NCI-H748 (cell line): ENCODE data around the gene FSCN2.
A peak's percentile ranks its signal among the peaks of the same experiment; 100 is the strongest.

Experiments used
- DNase-seq: peaks from one replicate; lab custom pipeline; 2025; ENCODE audit not compliant: unreplicated experiment; lab: John Stamatoyannopoulos, UW

FSCN2 gene

DNA sequence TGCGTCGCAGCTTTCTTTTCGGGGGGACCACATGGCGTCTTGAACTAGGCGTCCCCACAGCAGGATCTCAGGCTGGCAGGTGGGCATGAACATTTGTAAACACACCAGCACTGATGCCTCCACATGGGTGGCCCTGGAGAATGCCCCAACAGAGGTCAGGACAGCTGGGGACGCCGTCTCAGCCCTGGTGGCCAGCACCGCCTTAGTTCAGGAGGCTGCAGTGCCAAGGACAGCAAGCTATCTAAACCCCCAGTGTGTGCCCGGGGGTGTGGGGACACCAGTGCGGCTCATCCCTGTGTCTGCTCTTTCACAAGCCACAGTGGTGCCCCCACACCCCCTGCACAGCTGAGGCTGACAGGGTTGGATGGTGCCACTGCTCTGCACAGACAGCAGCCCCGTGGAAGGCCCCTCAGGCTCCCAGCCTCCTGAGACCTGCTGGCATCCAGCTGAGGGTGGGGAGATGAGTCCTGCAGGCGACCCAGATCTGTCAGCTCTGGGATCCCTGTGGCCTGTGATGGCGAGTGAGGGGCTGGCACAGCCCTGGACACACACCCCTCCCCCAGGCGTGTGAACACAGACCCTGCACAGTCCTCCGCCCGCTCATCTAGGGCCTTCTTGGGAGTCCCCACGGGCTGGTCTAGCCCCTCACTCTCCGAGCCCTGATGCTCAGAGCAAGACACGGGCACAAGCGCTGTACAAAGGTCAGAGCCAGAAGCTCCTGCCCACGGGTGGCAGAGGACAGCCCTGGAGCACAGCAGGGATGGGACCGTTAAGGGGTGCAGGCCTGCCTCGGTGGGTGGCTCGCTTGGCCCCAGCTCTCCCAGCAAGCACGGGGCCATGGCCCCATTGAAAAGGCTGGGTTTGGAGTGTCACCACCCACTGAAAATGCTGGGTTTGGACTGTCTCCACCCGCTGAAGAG lies 10.7 kb downstream of the FSCN2 start:
- no peak for DNase-seq

DNA sequence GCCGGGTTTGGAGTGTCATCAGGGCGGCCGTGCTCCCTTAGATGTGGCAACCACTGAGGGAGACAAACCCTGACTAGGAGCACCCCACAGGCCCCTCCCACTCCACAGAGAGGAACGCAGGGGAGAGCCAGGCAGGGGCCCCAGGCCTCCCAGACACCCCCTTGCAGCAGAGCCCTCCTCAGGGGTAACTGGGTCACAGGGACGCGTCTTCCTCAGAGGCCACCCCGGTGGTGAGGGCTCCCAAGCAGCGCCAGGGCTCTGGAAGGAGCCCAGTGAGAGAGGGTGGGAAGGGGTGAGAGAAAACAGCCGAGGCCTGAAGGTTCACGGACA lies 11.4 kb downstream of the FSCN2 start:
- DNase-seq: no peak

DNA sequence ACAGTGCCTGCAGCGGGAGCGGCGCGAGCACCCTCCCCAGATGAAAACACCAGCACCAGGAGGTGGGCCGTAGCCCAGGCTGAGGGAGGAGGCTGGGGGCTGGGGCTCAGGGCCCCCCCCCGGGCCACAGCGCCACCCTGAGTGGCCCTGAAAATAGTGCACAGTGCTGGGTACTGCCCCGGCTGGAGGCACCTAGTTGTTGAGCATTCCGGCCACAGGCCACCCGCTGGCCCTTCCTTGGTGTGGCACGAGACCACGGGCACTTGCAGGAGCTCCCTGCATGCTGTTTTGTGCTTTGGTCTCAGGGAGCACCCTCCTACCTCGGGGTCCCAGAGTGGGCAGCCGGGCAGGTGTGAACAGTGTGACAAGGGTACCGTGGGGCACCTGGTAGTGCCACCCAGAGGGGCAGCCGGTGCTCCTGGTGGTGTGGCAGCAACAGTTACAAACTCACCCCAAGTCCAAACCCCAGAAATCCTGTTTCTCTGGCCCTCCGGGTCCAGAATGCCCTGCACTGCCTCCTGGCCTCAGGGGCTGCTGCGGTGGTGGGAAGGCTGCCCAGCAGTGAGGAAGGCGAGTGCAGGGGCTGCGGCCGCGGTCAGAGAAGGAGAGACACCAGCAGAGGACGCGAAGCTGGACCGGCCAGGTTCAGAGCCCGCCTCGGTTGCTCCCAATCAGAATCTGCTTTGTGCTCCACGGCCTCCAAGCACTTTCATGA lies 11.9 kb downstream of the FSCN2 start:
- no peak for DNase-seq

DNA sequence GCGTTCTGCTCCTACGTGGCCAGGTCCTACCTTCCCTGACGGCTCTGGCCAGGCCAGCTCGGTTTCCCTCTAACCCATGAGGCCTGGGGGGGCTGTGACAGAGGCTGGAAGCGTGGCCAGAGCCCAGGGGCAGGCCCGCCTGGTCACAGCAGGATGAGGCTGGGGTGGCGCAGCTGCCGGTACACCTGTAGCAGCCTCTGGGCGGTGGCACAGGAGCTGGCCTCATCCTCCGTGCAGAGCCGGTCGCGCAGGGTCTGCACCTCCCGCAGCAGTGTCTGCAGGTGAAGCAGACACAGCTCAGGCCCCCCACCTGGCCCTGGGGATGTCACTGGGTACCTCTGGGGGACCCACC lies 12.5 kb downstream of the FSCN2 start:
- DNase-seq: no peak

DNA sequence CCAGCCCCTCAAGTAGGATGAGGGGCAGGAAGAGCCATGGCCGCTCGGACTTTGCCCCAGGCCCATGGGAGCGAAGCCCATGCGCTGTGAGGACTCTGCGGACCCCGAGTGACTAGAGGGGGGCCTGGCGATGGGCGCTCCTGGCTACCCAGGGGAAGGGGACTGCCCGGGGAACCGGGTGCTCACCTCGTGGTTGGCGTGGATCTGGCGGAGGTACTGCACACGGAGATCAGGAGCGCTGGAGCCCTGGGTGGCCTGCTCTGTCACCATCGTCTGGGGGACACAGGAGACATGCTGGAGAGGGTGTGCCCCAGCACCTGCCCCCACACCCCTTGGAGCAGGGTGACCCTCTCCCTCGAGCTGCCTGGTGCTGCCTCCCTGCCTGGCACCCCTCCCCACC lies 12.9 kb downstream of the FSCN2 start:
- no peak for DNase-seq

DNA sequence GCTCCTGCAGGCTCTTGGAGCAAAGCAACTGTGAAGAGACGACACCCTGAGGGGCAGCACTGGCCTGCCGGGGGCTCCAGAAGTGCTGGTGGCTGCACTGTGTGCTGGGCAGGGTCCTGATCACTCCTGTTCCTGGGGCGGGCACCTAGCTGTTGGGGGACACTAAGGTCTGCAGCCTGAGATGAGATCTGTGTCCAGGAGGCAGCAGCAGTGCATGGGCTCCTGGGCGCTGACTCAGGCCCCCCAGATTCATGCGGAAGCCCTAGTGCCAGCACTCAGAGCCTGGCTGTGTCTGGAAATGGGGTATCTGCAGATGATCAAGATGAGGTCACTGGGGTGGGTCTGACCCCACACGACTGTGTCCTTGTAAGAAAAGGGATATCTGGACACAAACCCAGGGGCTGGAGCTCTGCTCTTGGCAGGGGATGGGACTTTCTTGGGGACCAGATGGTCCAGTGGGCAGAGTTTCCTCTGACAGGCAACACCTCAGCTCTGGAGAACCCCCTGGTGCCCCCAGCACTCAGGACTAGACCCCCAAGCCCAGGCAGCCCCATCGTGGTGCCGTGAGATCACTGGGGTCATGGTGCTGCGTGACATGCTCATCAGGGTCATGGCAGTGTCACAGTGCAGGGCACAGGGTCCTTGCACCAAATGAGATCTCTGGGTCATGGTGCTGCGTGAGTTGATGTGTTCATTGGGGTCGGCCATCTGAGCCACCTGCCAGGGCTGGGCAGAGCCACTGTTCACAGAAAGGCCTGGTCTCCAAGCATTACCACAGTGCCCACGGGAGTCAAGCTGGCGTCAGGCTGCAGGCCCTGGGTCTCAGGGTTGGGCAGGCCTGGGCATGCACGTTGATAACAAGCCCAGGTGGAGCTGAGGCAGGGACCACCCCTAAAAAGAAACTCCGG lies 14.5 kb downstream of the FSCN2 start:
- DNase-seq: no peak

DNA sequence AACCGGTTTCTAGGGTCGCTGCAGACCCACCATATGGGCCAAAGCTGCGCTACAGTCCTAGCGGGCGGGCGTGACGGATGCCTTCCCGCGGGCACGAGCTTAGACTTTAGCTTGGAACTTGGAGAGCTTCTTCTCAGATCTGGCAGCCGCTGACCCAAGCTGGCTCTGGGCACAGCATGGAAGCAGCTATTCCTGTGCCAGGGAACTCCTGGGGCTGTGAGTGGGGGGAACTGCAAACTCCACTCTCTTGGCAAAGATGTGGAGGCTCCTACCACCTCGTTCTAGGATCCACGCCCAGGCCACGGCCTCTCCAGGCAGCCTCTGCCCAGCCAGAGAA lies 15.1 kb downstream of the FSCN2 start:
- DNase-seq: no peak

DNA sequence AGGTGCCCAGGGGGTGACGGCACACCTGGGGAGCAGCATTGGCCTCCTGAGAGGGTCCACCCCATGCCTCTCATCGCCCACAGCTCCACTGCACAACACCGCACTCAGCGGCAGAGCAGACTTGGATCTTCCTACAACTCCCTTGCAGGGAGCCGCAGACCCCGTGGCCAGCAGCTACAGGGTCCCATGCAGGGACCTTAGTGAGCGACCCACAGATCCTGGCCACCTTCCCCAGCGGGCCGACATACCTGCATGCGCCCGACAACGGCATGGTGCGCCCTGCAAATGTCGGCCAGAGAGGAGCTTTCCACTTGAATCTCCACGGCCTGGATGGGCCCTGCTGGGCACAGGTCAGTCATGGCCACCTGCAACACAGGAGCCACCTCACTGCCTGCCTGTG lies 15.6 kb downstream of the FSCN2 start:
- DNase-seq: no peak

DNA sequence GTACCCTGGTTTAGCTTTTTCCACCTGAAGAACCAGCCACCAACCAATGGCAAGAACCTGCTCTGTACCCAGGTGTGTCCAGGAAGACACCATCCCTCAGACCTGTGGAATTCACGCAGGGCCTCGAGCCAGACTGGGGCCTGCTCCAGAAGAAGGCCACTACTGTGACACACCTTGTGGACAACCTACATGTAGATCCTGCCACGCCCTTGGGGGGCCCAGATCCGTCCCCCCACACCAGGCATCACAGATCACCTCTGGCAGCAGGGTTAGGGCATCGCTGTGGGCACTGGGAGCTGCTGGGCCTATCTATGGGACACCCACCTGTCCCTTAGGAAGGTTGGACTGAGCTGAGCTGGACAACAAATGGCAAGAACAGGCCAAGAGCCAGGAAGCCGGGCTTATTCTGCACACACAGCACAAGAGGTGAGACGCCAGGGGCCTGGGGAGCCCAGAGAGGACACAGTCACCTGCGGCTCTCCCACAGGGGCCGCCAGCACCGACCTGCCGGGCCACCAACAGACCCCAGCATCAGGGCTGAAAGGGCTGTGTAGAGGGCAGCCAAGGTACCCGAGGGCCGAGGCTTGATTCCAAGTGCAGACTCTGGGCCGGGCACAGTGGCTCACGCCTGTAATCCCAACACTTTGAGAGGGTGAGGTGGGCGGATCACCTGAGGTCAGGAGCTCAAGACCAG lies 16.3 kb downstream of the FSCN2 start:
- no peak for DNase-seq

DNA sequence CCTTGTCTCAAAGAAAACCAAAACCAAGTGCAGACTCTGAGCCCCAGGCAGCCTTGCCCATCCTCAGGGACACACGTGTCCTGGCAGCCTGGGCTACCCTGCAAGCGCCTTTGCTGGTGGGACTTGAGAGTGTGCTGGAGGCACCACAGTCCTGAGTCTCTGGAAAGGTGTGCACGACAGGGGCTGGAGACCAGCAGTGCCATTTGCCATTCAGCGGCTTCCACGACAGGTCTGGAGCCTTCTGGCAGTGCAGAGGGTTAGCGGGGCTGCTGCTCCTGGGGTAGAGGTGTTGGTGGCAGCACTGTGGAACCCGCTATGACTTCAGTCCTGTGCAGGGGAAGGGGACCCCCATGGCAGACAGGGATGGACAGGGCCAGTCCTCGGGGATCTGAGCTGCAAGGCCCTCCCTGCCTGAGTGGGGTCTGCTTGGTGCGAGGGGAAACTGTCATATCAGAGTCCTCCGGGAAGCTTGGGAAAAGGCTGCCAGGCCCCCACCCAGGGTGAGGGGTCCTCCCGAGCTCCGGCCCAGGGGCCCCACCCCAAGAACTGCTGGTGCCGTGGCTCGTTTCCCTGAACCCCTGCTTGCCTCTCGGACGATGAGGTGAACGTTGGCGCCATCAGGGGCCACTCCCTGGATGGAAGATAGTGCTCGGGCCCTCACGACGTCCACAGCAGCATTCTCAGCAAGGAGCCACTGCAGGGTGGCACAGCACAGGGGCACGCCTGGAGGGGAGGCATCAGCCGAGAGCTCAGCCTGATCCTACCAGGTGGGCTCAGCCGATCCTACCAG lies 17.2 kb downstream of the FSCN2 start:
- DNase-seq: no peak

DNA sequence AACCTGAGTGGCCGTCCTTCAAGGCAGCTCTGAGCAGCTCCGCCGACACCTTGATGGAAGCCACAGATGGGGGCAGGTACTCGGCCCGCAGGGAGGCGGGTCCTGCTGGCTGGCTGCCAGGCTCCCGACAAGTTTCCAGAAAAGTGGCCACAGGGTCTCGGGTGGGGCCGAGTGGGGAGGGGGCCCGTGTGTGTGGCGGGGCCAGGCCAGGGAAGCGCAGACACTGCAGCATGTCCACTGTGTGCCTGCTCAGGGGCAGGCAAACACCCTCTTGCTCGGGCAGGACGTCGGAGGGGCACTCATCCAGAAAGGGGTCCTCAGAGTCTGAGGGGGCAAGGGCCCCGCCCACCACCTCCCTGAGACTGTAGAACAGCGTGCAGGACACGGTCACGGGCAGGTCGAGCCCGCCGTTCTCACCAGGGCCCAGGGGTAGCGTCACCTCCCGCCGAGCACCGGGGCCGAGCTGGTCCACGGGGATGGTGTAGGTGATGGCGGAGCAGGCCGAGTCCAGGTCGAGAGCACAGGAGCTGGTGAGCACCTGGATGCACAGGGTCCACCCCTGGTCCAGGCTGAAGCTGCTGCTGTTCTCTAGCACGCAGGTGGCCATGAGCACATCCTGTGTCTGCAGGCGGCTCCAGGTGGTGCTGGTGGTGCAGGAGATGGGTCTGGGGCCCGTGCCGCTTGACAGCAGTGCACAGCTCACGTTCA lies 18.9 kb downstream of the FSCN2 start:
- no peak for DNase-seq

DNA sequence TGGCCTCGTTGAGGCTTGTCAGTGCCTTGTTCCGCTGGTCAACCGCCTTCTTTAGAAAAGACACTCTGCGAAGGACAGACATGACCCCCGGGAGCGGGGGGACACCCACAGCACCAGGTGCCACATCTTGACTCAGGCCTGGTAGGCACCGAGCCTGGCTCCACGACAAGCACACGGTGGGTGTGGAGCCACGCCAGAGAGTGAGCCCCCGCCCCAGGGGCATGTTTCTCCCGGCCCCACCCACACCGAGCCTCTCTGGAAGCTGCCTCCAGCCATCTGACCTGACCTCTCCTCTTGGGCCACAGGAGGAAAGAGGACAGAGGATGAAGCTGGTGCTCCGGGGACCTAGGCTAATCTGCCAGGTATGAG lies 19.4 kb downstream of the FSCN2 start:
- no peak for DNase-seq

DNA sequence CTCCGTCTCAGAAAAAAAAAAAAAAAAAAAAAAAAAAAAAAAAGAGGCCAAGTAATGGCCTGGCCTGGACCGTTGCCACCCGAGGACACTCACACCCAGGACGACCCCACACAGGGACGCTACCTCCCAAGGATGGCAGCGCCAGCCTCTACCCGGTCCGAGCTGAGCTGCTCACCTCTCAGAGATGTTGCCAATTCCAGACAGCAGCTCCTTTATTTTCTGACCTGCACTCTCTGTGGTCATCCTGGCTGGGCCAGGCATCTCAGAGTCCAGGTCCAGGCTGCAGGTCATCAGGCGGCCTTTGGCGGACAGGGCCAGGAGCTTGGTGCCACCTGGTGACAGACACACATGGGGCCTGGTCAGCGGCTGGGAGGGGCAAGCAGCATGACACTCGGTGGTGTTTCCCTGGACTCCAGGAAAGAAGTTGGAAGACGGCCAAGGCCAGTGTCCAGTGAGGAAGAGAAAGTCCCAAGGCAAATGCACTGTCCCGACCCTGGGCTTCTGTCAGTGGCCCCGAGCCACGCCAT lies 20.9 kb downstream of the FSCN2 start:
- DNase-seq: no peak

DNA sequence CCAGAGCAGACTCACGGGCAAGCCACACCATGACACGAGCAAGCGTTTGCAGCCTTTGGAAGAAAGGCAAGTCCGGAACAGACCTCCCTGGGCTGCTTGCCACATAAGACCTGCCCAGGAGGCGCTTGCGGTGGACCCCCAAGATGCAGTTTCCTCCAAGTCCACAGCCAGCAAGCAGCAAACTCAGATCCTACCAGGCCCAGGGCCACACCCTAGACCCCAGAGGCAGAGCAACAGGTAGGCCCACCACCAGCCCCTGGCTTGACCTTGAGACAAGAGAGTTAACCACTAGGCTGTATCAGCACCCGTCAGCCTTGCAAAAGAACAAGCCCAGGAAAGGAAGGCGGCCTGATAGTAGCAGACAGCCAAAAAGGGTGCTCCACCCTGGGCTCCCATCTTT lies 21.6 kb downstream of the FSCN2 start:
- no peak for DNase-seq

DNA sequence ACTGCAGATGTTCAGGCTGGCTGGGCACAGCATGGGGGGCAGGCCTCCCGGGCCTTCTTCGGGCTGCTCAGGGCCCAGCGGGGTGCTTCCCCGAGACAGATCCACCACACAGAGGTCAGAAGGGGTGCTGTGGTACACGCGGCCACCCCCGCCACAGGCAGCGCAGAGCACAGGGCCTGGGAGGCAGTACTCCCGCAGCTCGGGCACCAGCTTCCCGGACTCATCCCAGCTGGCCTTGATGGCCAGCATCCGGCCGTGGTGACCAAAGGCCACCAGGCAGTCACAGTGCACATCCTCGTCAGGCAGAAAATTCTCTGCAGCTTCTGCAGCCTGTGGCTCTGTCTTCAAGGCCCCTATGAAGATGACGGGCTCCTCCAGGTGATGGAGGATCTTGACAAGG lies 22.1 kb downstream of the FSCN2 start:
- DNase-seq: no peak

DNA sequence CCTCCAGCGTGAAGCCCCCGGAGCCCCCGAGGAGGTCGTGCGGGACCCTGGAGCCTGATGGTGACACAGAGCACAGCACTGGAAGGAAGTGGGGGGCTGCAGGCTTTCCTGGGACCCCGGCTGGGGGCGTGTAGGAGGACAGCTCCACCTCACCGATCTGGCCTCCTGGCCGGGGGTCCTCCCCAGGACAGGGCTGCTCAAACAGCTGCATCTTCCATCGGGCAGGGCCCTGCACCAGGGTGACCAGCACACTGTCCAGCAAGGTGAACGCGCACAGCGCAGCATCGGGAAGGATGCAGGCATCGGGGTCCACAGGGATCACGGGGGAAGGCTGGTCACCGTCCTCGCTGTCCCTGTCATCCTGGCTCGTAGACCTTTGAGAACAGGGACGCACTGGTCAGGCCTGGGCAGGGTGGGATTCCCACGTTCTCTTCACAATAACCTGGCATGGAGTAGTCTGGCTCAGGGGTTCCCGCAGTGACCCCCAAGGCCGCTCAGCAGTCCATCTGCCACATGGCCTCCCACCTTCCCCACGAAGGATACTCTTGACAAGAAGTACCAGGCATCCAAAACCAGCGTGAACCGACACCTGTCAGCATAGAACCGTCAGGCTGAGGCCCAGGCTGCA lies 22.8 kb downstream of the FSCN2 start:
- no peak for DNase-seq

DNA sequence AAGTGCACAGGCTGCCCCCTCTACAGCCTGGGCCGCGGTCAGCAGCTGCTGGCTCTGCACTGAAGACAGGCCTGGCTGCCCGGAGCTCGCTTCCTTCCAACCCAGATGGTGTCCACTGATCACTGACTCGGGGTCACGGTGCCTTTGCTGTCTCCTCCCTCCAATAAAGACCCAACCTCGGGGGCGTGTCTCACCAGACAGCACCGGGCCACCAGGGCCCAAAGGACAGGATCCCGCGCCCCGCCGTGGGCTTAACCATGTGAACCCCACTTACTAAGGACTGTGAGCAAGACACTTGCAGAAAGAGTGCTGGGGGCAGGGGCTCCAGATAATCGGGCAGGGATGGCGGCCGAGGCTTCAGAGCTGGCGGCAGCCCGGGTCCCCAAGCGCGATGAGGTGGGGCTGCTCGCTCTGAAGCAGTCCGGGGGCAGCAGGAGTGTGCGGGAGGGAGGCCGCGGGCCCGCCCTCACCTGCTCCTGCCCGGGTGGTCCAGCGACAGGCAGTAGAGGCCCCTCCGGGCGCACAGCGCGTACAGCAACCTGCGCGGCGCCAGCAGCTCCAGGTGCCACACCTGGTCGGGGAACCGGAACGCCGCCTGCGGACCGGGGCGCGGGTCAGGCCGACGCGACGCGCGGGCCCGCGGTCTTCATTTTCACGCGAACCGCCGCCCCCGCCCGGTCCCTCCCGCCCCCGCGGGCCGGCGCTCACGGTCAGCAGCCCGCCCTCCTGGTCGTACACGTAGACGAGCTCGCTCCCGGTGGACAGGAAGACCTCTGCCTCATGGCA lies 23.5 kb downstream of the FSCN2 start:
- DNase-seq: peak; percentile 63

DNA sequence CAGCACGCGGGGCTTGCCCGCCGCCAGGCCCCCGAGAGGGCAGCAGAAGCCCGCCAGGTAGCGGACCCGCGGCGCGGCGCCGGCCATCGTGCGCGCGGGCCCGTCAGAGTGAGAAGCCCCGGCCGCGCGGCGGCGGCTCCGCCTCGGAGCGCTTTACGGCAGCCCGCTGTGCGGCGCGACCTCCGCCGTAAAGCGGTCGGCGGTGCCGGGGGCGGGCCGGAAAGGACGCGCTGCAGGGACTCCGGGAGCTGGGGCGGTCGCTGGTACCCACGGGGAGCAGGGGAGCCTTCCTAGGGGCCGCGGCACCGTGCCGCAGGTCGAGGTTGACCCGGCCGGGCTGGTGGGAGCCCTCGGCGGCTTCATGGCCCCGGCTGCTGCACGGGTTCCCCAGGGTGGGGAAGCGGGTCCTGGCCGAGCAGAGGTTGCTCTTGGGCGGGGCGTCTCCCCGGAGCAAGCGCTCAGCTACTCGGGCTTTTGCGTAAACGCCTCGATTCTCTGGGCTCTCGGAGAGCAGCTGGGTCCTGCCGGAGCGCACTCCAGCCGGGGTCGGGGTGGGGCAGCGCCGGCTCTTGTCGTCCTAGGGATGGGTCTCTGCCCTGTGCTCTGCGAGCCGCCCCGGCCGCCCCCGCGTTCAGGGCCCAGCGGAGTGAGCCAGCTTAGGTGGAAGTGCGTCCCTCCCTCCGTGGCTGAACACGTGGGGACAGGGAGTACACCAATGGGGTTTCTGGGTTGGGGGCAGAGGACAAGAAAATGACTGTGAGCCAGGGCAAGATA lies 24.3 kb downstream of the FSCN2 start, which contains the start of gene FAAP100:
FAAP100 (minus strand) TSS at position 110 of the 774 bp plus-strand sequence; CDS start at position 87, 23 bp downstream.
- peak; percentile 88 for DNase-seq
